Thyroid gland (tissue), 4 donors: ENCODE data around the gene WHRN. TPM values are rescaled to one million over a fixed set of nuclear protein-coding genes. Genes with fewer than 3 reads are reported as not detected.

ENCODE experiments used
- DNase-seq, 2 donors: peaks; one replicate each; pipeline ENCODE4 v3.0.0-alpha.2; 2019
- H3K27ac ChIP-seq, 3 donors: fragments of 200-600 bp; sonication (generic); 1 replicate in 2 of 3; 2 replicates in 1 of 3; pipeline ENCODE4 v1.5.1; 2016 to 2019; ENCODE audit warnings: mild to moderate bottlenecking in 1 of 3, moderate library complexity in 1 of 3
- H3K27me3 ChIP-seq: fragments of 200-600 bp; sonication (generic); one replicate; pipeline ENCODE4 v1.5.1; 2019
- H3K36me3 ChIP-seq, 2 donors: fragments of 200-600 bp; sonication (generic); one replicate each; pipeline ENCODE4 v1.5.1; 2016 to 2019
- H3K4me1 ChIP-seq, 2 donors: fragments of 200-600 bp; sonication (generic); one replicate each; pipeline ENCODE4 v1.5.1; 2017 to 2019
- H3K4me3 ChIP-seq, 3 donors: fragments of 200-600 bp; sonication (generic); replicated peaks in 1 of 3; 1 replicate in 2 of 3; 2 replicates in 1 of 3; pipeline ENCODE4 v1.5.1; 2016; ENCODE audit warnings: mild to moderate bottlenecking in 1 of 3
- H3K9me3 ChIP-seq: fragments of 200-600 bp; sonication (generic); one replicate; pipeline ENCODE4 v1.5.1; 2017
- CTCF ChIP-seq, 6 experiments: fragments of 200-600 bp in 3 of 6; fragments of 450-650 bp in 3 of 6; sonication (generic) in 3 of 6; IDR thresholded peaks; one replicate each; pipeline ENCODE4 v1.5.1; 2016 to 2019; ENCODE audit warnings: antibody characterized with exemption in 6 of 6, mild to moderate bottlenecking in 2 of 6, inconsistent platforms in 1 of 6, moderate library complexity in 1 of 6
- POLR2A ChIP-seq, 2 donors: fragments of 450-650 bp; IDR thresholded peaks; one replicate each; pipeline ENCODE4 v1.6.1; 2017; ENCODE audit warnings: antibody characterized with exemption in 2 of 2, mild to moderate bottlenecking in 2 of 2, moderate library complexity in 1 of 2
- WGBS, 2 donors: methylation state at CpG; one replicate each; pipeline ENCODE4 v1.1.5; 2017; 5-methylcytosine and 5-hydroxymethylcytosine counted together
- intact Hi-C: fragments of 100-400 bp; cut with DNase I; formaldehyde crosslinking; loops from one replicate; pipeline ENCODE4 v1.15.1; 2023
- small RNA-seq: library from RNA; depleted of rRNA; stranded (forward); fragments of <200 nt; gene quantifications from one replicate; pipeline ENCODE3, GENCODE V24; 2016
- total RNA-seq, 4 donors: library from RNA; depleted of rRNA; stranded (reverse); fragments of >200 nt; gene quantifications; one replicate each; pipeline ENCODE4 v1.2.3, GENCODE V29; 2016

The WHRN gene
- total RNA-seq, 4 donors from 2014 or later: 7.4 to 13.0 (median 10.9) TPM

- Histone ChIP-seq H3K27me3 (no peaks in the 10 kb centered on the region), H3K4me3 (no peak overlapping the region), H3K27ac (no peak overlapping the region), H3K4me1 (no peaks in the 10 kb centered on the region), H3K9me3 (no peaks in the 10 kb centered on the region), H3K36me3 (peaks cover 41 to 72% of the 10 kb centered on the region in 2 donors)
- TF ChIP-seq CTCF (IDR thresholded peaks at IDR 0.05): no peak
- TF ChIP-seq POLR2A (IDR thresholded peaks at IDR 0.05): no peak
- WGBS, 2 donors: 86 to 100% methylated on average over 5 to 6 of the region's 6 CpGs
- intact Hi-C loops: no loop called here
- no peak for DNase-seq
Observed at GRCh38 chr9:114356792-114357191, 148.5 kb downstream of the WHRN start.

- 92 to 96% methylated on average over 6 of the region's 6 CpGs for WGBS, 2 donors
- no peak for TF ChIP-seq POLR2A (IDR thresholded peaks at IDR 0.05)
- TF ChIP-seq CTCF (IDR thresholded peaks at IDR 0.05): no peak
- intact Hi-C loops: no loop called here
- no peak overlapping the region for H3K27ac ChIP-seq
- DNase-seq: no peak
- no peaks in the 10 kb centered on the region for H3K9me3 ChIP-seq
- no peaks in the 10 kb centered on the region for H3K4me1 ChIP-seq
- H3K36me3 ChIP-seq: peaks cover 31 to 64% of the 10 kb centered on the region in 2 donors
- H3K27me3 ChIP-seq: no peaks in the 10 kb centered on the region
- H3K4me3 ChIP-seq: no peak overlapping the region
Observed at GRCh38 chr9:114355821-114356220, 149.5 kb downstream of the WHRN start.

Small RNA genes within 50 kb of the gene (small RNA-seq; reads per million reads assigned to genes)
- gene AL138895.2: not detected

Other genes with a start within 250 kb of the WHRN start
- gene ORM1, start 182.4 kb downstream of the WHRN start, total RNA-seq: not detected
- not detected for gene ORM2, start 175.6 kb downstream of the WHRN start, total RNA-seq
- 10 to 100 TPM; 10.0 to 17.0 (median 12.5) TPM for gene AKNA, start 117.5 kb downstream of the WHRN start, total RNA-seq
- 100 to 1,000 TPM; 193 to 223 (median 200) TPM for gene ATP6V1G1, start 82.3 kb upstream of the WHRN start, total RNA-seq
- 10 to 100 TPM in 3 of 4 donors, 1 to 10 TPM in 1; 7.0 to 18.3 (median 13.0) TPM for gene TMEM268, start 105.8 kb upstream of the WHRN start, total RNA-seq
- gene TEX53, start 152.3 kb upstream of the WHRN start, total RNA-seq: not detected
- gene TEX48, start 176.7 kb upstream of the WHRN start, total RNA-seq: not detected